Choroid plexus epithelial cell (primary cell): ENCODE results near the gene LTK.

Experiments used
- DNase-seq: peaks from one replicate; pipeline ENCODE4 v3.0.0-alpha.2; 2010; ENCODE audit warnings: low read depth
- H3K4me3 ChIP-seq: 2 replicates; pipeline ENCODE4 v1.5.1; 2011; ENCODE audit warnings: low read depth, mild to moderate bottlenecking, control low read depth, low read length, moderate library complexity
- TF ChIP-seq, protein P1 (sequence below): conservative IDR thresholded peaks from 2 replicates; pipeline ENCODE4 v1.5.1; 2011; ENCODE audit warnings: low read depth, mild to moderate bottlenecking, control low read depth, inconsistent platforms, low read length, moderate library complexity

LTK gene

DNA sequence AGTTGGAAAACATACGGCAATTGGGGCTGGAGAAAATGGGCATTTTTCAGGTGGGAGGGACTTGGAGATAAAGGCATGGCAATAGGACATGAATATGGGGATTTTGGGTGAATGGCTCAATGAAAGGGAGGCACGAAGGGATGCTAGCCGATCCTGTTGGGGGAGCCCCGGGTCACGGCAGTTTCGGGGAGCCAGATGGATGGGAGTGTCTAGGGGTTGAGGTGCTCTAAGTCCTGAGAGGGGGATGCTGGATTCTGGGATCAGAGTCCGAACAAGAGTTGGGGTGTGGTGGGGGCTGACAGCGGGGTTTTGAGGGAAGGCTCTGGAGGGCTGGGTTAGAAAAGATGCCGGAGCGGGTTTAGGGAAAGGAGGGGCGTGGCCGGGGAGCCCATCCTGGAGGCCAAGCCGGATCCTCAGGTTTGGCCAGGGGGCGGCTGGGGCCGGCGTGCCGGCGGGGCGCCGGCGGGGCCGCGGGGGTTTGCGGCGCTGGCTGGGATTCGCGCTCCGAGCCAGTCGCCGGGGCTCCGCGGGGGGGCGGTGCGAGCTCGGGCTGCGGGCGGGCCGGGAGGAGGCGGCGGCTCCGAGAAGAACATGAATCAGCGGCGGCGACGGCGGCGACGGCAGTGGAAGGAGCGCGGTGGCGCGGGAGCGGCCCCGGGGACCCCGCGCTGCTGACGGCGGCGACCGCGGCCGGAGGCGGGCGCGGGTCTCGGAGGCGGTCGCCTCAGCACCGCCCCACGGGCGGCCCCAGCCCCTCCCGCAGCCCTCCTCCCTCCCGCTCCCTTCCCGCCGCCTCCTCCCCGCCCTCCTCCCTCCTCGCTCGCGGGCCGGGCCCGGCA lies 45.0 kb upstream of the LTK start, which contains the start of gene TYRO3:
Gene TYRO3, plus strand, starts transcription at position 813 of the 839 bp plus-strand sequence. CDS start 46 bp downstream, outside the sequence.
- H3K4me3 ChIP-seq, result peak within 1 kb of the TSS; percentile 63
- TF ChIP-seq, protein P1, sequence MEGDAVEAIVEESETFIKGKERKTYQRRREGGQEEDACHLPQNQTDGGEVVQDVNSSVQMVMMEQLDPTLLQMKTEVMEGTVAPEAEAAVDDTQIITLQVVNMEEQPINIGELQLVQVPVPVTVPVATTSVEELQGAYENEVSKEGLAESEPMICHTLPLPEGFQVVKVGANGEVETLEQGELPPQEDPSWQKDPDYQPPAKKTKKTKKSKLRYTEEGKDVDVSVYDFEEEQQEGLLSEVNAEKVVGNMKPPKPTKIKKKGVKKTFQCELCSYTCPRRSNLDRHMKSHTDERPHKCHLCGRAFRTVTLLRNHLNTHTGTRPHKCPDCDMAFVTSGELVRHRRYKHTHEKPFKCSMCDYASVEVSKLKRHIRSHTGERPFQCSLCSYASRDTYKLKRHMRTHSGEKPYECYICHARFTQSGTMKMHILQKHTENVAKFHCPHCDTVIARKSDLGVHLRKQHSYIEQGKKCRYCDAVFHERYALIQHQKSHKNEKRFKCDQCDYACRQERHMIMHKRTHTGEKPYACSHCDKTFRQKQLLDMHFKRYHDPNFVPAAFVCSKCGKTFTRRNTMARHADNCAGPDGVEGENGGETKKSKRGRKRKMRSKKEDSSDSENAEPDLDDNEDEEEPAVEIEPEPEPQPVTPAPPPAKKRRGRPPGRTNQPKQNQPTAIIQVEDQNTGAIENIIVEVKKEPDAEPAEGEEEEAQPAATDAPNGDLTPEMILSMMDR, result no peak
- DNase-seq, result peak; percentile 51

- TF ChIP-seq, protein P1, result peak; percentile 93
- DNase-seq, result peak; percentile 85
- peak overlapping the region; percentile 63 for H3K4me3 ChIP-seq
Measured at GRCh38 chr15:41557673-41558399, 44.2 kb upstream of the LTK start.

GRCh38 chr15:41556677-41557076 lies 43.0 kb upstream of the LTK start:
- no peak overlapping the region for H3K4me3 ChIP-seq
- DNase-seq, result no peak
- TF ChIP-seq, protein P1, result no peak

DNA sequence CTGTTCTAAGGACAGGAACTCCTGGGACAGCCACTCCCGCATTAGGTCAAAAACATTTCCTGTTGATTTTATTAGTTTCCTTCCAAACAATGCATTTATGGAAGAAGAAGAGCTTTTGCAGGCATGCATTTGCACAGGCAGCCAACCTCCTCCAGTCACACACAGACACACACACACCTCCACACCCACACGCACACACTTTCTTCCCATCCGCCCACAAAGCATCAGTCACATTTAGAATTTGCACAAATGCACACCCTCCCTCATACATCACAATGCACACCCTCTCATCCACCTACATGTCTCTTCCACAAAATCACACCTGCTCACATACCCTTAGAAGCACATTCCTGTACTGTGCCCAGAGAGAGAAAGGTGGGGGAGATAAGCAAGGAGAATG lies 41.3 kb upstream of the LTK start:
- no peak overlapping the region for H3K4me3 ChIP-seq
- TF ChIP-seq, protein P1, result no peak
- no peak for DNase-seq

- no peak overlapping the region for H3K4me3 ChIP-seq
- no peak for DNase-seq
- TF ChIP-seq, protein P1, result no peak
Measured at GRCh38 chr15:41554343-41554742, 40.7 kb upstream of the LTK start.

- TF ChIP-seq, protein P1, result no peak
- peak; percentile 16 for DNase-seq
- H3K4me3 ChIP-seq, result no peak overlapping the region
Measured at GRCh38 chr15:41553731-41554130, 40.1 kb upstream of the LTK start.
